ENCODE data around the gene APOE.

The APOE gene

DNA sequence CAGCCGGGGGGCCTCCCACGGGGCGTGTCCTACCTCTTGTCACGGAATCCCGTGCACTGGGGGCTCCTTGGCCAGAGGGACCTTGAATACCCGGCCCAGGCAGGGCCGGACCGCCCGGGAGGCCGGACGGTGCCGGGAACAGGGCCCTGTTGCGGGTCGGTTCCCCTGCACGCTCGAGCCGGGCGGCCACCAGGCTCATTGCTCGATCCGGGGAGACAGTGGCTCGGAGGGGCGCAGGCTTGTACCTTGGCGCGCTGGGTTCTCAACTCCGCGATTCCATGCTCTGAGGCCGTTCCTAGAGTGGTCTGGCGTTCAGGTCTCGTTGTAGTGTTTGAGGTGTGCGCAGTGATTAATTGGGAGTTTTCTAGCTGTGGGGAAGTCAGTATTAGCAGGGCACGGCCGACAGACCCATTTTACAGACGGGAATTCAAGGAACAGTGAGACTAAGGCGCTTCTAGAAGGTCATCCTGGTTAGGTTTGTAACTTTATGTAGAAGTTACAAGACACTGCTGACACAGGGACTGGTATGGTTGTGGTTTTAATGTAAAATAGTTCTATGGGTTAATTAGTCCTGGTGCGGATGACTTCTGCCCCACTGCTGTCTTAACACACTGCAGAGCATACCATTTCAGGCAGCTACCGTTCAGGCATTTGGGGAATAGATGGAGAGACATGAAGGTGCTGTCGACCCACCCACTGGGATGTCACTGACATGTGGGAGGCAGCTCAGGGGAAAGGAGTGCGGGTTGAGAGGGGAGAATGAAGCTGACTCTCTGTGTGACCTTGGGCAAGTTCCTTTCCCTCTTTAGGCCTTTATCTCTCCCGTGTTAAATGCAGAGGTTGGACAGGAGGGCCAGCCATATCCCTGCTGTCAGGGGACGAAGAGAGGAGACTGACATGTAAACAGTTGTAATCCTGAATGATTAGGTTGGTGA, 50.2 kb downstream of the APOE start:
- no peak for DNase-seq

- no peak for DNase-seq
These were observed 51.9 kb downstream of the APOE start for GRCh38 chr19:44957526-44957925.

DNA sequence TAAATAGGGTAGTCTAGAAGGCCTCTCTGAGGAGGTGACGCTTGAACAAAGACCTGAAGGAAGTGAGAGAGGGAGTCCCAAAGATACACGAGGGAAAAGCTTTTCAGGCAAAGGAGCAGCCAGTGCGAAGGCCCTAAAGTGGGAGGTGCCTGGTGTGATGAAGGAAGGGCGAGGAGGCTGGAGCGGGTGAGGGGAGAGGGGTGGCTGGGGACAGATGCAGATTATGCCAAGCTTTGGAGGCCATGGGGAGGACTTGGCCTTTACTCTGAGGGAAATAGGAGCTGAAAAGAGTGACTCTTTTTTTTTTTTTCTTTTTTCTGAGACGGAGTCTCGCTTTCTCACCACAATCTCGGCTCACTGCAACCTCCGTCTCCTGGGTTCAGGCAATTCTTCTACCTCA, 52.5 kb downstream of the APOE start:
- no peak for DNase-seq

Data from NCI-H510A (cell line).